IgD-negative memory B cell (primary cell): ENCODE results near the gene ATPAF1. TPM values are rescaled to one million over a fixed set of nuclear protein-coding genes. Genes with fewer than 3 reads are reported as not detected.

Experiments used
- H3K27ac Mint-ChIP-seq, 3 donors: one replicate each; pipeline ENCODE4 v1.8.0; 2020 to 2022; ENCODE audit warnings: mild to moderate bottlenecking in 3 of 3, mixed read lengths in 3 of 3, moderate library complexity in 1 of 3
- H3K27me3 Mint-ChIP-seq: one replicate; pipeline ENCODE4 v1.8.0; 2021; ENCODE audit warnings: mixed read lengths
- H3K36me3 Mint-ChIP-seq: one replicate; pipeline ENCODE4 v1.8.0; 2020; ENCODE audit warnings: mild to moderate bottlenecking, mixed read lengths
- H3K4me1 Mint-ChIP-seq, 3 donors: one replicate each; pipeline ENCODE4 v1.8.0; 2020 to 2022; ENCODE audit warnings: mixed read lengths in 3 of 3, mild to moderate bottlenecking in 1 of 3
- H3K4me3 Mint-ChIP-seq, 4 donors: one replicate each; pipeline ENCODE4 v1.8.0; 2020 to 2022; ENCODE audit warnings: mild to moderate bottlenecking in 4 of 4, mixed read lengths in 4 of 4, moderate library complexity in 3 of 4
- H3K9me3 Mint-ChIP-seq, 3 donors: one replicate each; pipeline ENCODE4 v1.8.0; 2020 to 2021; ENCODE audit warnings: mixed read lengths in 3 of 3, mild to moderate bottlenecking in 1 of 3
- polyA plus RNA-seq: library from polyadenylated mRNA; unstranded; fragments of 300-500 nt; fragmentation: Illumina TruSeq; gene quantifications from one replicate; pipeline ENCODE4 v1.2.3, GENCODE V29; 2021

The ATPAF1 gene
- polyA plus RNA-seq, 1 donor from 2014 or later: 55.1 TPM

DNA sequence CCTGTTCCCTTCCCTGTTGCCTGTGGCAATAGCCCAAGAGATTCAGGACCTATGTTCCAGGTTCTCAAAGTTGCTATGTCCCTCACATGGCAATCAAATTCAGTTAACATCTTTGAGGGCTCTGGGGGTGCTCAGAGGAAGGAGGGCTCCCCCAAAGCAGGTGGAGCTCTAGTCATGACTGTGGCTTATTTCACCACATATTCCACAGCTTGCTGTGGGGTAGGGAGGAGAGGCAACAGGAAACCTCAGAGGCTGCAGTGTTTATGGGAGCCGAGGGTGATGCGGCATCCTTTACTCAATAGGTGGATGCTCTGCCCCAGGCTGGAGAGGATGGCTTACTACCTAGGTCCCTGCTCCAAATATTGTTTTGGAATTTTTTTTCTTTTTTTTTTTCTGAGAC is 62.9 kb downstream of the ATPAF1 start:
- no peaks in the 10 kb centered on the region for H3K27me3 Mint-ChIP-seq
- peak overlapping the region; percentile 71 to 96 (median 91) for H3K4me3 Mint-ChIP-seq
- H3K27ac Mint-ChIP-seq: peak overlapping the region in 1 of 3 donors; percentile 79
- peaks cover 9% of the 10 kb centered on the region for H3K36me3 Mint-ChIP-seq
- peaks cover 12 to 27% (median 14%) of the 10 kb centered on the region in 3 donors for H3K4me1 Mint-ChIP-seq
- no peaks in the 10 kb centered on the region for H3K9me3 Mint-ChIP-seq

DNA sequence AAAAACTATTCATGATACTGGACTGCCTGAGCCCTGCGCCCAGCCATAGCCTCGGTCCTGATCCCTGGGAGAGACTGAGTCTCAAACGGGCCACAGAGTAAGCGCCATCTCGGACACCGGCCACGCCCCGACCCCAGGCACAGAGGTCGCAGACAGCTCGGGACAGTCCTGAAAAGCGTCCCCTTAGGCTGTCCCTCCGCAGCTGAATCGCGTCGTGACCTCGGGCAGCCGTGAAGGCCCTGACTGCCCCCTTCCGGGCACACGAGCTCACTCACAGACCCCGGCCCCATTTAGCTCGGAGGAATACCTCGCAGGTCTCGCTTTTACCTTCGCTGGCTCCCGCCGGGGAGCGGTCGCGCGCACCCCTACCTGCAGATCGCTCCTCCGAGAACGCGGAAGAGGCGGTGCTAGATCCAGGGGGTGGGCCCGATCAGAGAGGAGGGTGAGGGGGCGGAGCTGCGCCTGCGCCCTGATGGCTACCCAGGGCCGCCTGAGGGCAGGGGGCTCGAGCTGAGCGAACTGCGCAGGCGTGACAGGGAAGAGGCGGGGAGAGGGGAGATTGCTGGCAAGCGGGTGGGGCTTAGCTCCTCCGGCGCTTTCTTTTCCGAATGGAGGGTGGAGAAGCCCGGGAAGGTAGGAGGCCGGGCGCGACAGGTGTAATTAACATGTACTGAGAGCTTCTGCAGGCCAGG is 64.2 kb downstream of the ATPAF1 start, which contains the start of gene MKNK1:
MKNK1 (minus strand) TSS at position 411 of the 692 bp plus-strand sequence. CDS start 20,941 bp downstream, outside the sequence.
- Mint-ChIP-seq H3K9me3 (no peaks in the 10 kb centered on the region), H3K36me3 (peaks cover 3% of the 10 kb centered on the region), H3K4me3 (peak within 1 kb of the TSS; percentile 91 to 98 (median 94)), H3K4me1 (peaks cover 14 to 30% (median 16%) of the 10 kb centered on the region in 3 donors), H3K27ac (peak within 1 kb of the TSS; percentile 79 to 93 (median 90)), H3K27me3 (no peaks in the 10 kb centered on the region)

DNA sequence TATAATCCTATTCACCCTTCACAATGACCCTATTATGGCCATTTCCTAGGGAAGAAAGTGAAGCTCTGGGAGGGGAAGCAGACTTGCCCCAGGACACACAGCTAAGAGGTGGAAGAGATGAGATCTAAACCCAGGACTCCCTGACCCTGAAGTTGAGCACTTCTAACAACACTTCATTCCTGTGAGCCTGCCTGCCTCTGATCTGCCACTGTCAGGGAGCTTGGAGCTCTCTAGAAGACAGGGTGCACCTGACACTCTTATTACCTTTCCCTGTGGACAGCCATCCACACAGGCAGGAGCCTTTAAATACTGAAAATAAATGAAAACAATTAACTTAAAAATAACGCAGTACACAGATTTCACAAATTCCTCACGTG is 64.7 kb downstream of the ATPAF1 start:
- no peaks in the 10 kb centered on the region for H3K9me3 Mint-ChIP-seq
- H3K4me1 Mint-ChIP-seq: peaks cover 14 to 32% (median 16%) of the 10 kb centered on the region in 3 donors
- H3K27ac Mint-ChIP-seq: peak overlapping the region; percentile 69 to 93 (median 90)
- H3K27me3 Mint-ChIP-seq: no peaks in the 10 kb centered on the region
- no peaks in the 10 kb centered on the region for H3K36me3 Mint-ChIP-seq
- H3K4me3 Mint-ChIP-seq: peak overlapping the region; percentile 91 to 98 (median 94)

- H3K4me3 Mint-ChIP-seq: peak overlapping the region in 2 of 4 donors; percentile 30 to 66
- H3K27ac Mint-ChIP-seq: peak overlapping the region; percentile 24 to 49 (median 31)
- H3K4me1 Mint-ChIP-seq: peaks cover 16 to 39% (median 20%) of the 10 kb centered on the region in 3 donors
- H3K36me3 Mint-ChIP-seq: peaks cover 5% of the 10 kb centered on the region
- no peaks in the 10 kb centered on the region for H3K9me3 Mint-ChIP-seq
- H3K27me3 Mint-ChIP-seq: no peaks in the 10 kb centered on the region
Observed at GRCh38 chr1:46601257-46602007, 66.7 kb downstream of the ATPAF1 start.

DNA sequence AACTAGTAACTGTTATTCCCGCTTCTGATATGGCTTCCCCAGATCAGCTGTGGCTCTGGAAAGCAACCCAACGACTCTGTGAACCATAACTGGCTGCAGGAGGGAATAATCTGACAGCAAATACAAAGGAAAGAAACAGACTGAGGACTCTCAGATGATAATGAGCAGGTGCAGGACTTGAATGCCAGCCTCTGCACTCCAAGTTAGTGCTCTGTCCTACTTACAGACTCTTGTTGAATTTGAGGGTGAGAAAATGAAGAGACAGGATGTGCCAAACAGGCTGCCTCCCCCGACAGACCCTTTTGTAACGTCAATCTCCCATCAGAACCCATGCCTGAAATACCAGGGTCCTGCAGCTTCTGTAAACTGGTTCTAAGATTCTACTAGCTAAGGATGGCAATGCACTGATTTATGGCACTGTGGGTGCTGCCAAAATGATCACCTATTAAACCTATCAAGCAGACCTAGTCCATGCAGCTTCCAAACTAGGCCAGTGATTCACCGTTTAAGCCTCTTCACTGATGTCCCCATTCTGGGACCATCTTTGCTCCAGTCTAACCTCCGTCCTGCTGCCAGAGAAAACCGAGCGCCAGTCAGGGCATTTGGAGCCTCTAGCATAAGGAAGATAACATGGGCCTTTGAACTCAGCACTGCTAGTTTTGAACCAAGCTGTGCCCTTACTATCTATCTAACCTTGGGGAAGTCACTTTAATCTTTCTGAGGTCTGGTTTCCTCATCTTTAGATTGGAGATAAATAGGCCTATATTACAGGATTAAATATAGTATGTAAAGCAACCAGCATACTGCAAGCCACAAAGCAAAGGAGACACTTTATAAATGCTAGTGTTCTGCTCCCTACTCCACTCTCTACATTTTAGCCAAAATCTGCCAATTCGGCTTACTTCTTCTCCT is 68.8 kb downstream of the ATPAF1 start:
- Mint-ChIP-seq H3K4me1 (peaks cover 27 to 45% (median 32%) of the 10 kb centered on the region in 3 donors), H3K9me3 (no peaks in the 10 kb centered on the region), H3K27me3 (no peaks in the 10 kb centered on the region), H3K36me3 (peaks cover 5% of the 10 kb centered on the region), H3K4me3 (peak overlapping the region in 2 of 4 donors; percentile 12 to 39), H3K27ac (no peak overlapping the region)

DNA sequence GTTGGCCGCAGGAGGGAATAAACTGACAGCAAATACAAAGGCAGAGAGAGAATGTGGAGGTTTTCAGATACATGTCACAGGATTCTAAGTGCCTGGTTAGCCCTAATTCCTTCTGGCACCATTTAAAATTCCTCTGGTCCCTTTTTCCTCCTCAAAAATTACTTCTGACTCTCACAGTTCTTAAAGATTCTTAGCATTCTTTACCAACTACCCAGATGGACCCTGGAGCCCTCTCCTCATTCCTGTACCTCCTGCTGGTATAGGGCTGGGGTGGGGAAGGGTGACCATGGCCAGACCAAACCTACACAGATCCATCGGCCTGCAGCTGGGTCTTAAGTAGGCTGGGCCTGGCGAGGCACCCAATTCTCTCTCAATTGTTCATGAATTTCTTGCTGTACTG is 71.3 kb downstream of the ATPAF1 start:
- Mint-ChIP-seq H3K4me3 (no peak overlapping the region), H3K4me1 (peaks cover 17 to 36% (median 28%) of the 10 kb centered on the region in 3 donors), H3K27me3 (no peaks in the 10 kb centered on the region), H3K9me3 (no peaks in the 10 kb centered on the region), H3K36me3 (peaks cover 7% of the 10 kb centered on the region), H3K27ac (no peak overlapping the region)

DNA sequence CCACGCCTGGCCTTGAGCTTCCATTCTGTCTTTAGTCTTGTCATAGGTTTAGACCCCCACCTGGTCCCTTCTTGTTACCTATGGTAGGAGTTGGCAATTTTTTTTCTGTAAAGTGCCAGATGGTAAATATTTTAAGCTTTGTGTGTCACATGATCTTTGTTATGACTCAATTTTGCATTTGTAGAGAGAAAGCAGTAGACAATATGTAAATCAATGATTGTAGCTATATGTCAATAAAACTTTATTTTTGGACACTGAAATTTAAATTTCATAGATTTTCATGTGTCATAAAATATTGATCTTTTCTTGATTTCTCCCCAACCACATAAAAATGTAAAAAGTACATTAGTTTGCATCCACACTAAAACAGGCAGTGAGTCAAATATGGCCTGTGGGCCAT is 72.1 kb downstream of the ATPAF1 start:
- Mint-ChIP-seq H3K27ac (no peak overlapping the region), H3K9me3 (no peaks in the 10 kb centered on the region), H3K27me3 (no peaks in the 10 kb centered on the region), H3K36me3 (peaks cover 12% of the 10 kb centered on the region), H3K4me3 (peak overlapping the region in 1 of 4 donors; percentile 24), H3K4me1 (peaks cover 15 to 30% (median 24%) of the 10 kb centered on the region in 3 donors)

GRCh38 chr1:46595127-46595526 is 73.0 kb downstream of the ATPAF1 start:
- Mint-ChIP-seq H3K4me1 (peaks cover 15 to 28% (median 20%) of the 10 kb centered on the region in 3 donors), H3K27me3 (no peaks in the 10 kb centered on the region), H3K4me3 (no peak overlapping the region), H3K9me3 (no peaks in the 10 kb centered on the region), H3K27ac (peak overlapping the region in 2 of 3 donors; percentile 3 to 36), H3K36me3 (peaks cover 19% of the 10 kb centered on the region)

GRCh38 chr1:46594063-46594462 is 74.1 kb downstream of the ATPAF1 start:
- Mint-ChIP-seq H3K27ac (no peak overlapping the region), H3K36me3 (peaks cover 27% of the 10 kb centered on the region), H3K4me3 (peak overlapping the region in 1 of 4 donors; percentile 30), H3K4me1 (peaks cover 14 to 22% (median 19%) of the 10 kb centered on the region in 3 donors), H3K27me3 (no peaks in the 10 kb centered on the region), H3K9me3 (no peaks in the 10 kb centered on the region)

GRCh38 chr1:46592823-46593222 is 75.3 kb downstream of the ATPAF1 start:
- Mint-ChIP-seq H3K27ac (no peak overlapping the region), H3K4me1 (peaks cover 14 to 19% (median 18%) of the 10 kb centered on the region in 3 donors), H3K27me3 (no peaks in the 10 kb centered on the region), H3K9me3 (no peaks in the 10 kb centered on the region), H3K4me3 (no peak overlapping the region), H3K36me3 (peaks cover 29% of the 10 kb centered on the region)

- peaks cover 26% of the 10 kb centered on the region for H3K36me3 Mint-ChIP-seq
- H3K4me1 Mint-ChIP-seq: peaks cover 0 to 2% (median 1%) of the 10 kb centered on the region in 3 donors
- H3K27ac Mint-ChIP-seq: no peak overlapping the region
- no peak overlapping the region for H3K4me3 Mint-ChIP-seq
- H3K27me3 Mint-ChIP-seq: no peaks in the 10 kb centered on the region
- no peaks in the 10 kb centered on the region for H3K9me3 Mint-ChIP-seq
Observed at GRCh38 chr1:46589529-46589928, 78.6 kb downstream of the ATPAF1 start.

DNA sequence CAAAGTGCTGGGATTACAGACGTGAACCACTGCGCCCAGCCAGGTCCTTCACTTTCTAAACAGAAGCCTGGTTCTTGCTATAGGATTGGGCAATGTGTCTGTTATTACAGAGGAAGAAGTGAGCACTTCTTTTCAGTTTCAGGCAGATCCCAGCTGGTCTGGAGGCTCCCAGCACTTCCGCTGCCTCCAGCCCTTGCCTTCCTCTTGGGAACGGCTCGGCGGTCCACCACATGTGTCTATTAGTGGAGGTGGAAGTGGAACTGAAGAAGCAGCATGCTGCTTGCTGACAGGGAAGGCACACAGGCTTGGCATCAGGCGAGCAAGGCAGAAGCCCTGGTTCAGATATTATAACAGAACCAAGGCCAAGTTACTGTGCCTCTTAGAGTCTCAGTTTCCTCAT is 81.1 kb downstream of the ATPAF1 start:
- no peaks in the 10 kb centered on the region for H3K9me3 Mint-ChIP-seq
- H3K27ac Mint-ChIP-seq: no peak overlapping the region
- peaks cover 31% of the 10 kb centered on the region for H3K36me3 Mint-ChIP-seq
- H3K4me3 Mint-ChIP-seq: no peak overlapping the region
- H3K4me1 Mint-ChIP-seq: peaks cover 0 to 2% (median under 1%) of the 10 kb centered on the region in 3 donors
- no peaks in the 10 kb centered on the region for H3K27me3 Mint-ChIP-seq

GRCh38 chr1:46585312-46585938 is 82.7 kb downstream of the ATPAF1 start:
- H3K27ac Mint-ChIP-seq: no peak overlapping the region
- peaks cover 24% of the 10 kb centered on the region for H3K36me3 Mint-ChIP-seq
- H3K4me3 Mint-ChIP-seq: no peak overlapping the region
- H3K9me3 Mint-ChIP-seq: no peaks in the 10 kb centered on the region
- no peaks in the 10 kb centered on the region for H3K27me3 Mint-ChIP-seq
- peaks cover 0 to 5% (median 4%) of the 10 kb centered on the region in 3 donors for H3K4me1 Mint-ChIP-seq

DNA sequence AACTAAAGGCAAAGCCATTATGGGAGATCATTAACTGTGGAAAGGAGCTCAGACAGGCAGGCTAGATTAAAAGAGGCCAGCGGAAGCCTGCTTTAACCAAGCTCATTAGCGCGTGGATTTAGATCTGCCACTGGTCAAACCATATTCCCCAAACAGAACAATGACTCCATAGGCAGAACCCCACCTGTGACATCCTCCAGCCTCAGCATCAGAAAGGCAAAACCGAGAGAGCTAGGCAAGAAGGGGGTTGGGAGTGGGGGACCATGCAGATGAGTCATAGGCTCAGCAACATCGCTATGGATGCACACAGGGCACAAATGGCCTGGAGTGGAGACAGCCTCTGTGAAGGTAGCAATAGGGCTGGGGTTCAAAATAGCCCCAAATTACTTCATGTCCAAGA is 84.7 kb downstream of the ATPAF1 start:
- no peaks in the 10 kb centered on the region for H3K27me3 Mint-ChIP-seq
- no peaks in the 10 kb centered on the region for H3K9me3 Mint-ChIP-seq
- H3K4me3 Mint-ChIP-seq: no peak overlapping the region
- H3K27ac Mint-ChIP-seq: no peak overlapping the region
- peaks cover 0 to 5% (median 2%) of the 10 kb centered on the region in 3 donors for H3K4me1 Mint-ChIP-seq
- peaks cover 13% of the 10 kb centered on the region for H3K36me3 Mint-ChIP-seq
